Keratinocyte (primary cell): ENCODE measurements around the gene SACS. TPM values are rescaled to one million over a fixed set of nuclear protein-coding genes. Genes with fewer than 3 reads are reported as not detected.
A peak's percentile ranks its signal among the peaks of the same experiment; 100 is the strongest.

ENCODE experiments used
- DNase-seq: peaks from one replicate; pipeline ENCODE4 v3.0.0-alpha.2; 2011; ENCODE audit warnings: low read depth, missing footprints, low spot score
- FAIRE-seq: peaks from 2 replicates; lab custom pipeline; 2011; peaks lifted over from hg19 to GRCh38; lab: Jason Lieb, UNC
- H2AFZ ChIP-seq: 2 replicates; pipeline ENCODE4 v1.6.0; 2012; ENCODE audit warnings: low read length, control low read depth, inconsistent platforms; ENCODE audit not compliant: control insufficient read depth
- H3K27ac ChIP-seq: 2 replicates; pipeline ENCODE4 v1.5.1; 2011; ENCODE audit warnings: low read length; ENCODE audit not compliant: control insufficient read depth, insufficient read depth
- H3K27me3 ChIP-seq: 3 replicates; pipeline ENCODE4 v1.6.0; 2011; ENCODE audit warnings: low read length; ENCODE audit not compliant: control insufficient read depth, insufficient read depth; ENCODE audit errors: extremely low read depth
- H3K36me3 ChIP-seq, 2 experiments: 2 replicates in 1 of 2; 3 replicates in 1 of 2; pipeline ENCODE4 v1.5.1; 2011; ENCODE audit warnings: low read length in 2 of 2, mild to moderate bottlenecking in 1 of 2; ENCODE audit not compliant: control insufficient read depth in 2 of 2, insufficient read depth in 2 of 2; ENCODE audit errors: extremely low read depth in 1 of 2
- H3K4me1 ChIP-seq: 3 replicates; pipeline ENCODE4 v1.5.1; 2011; ENCODE audit warnings: low read length; ENCODE audit not compliant: control insufficient read depth, insufficient read depth; ENCODE audit errors: extremely low read depth
- H3K4me2 ChIP-seq: 3 replicates; pipeline ENCODE4 v1.6.0; 2011; ENCODE audit warnings: low read depth, low read length; ENCODE audit not compliant: control insufficient read depth, insufficient read depth; ENCODE audit errors: extremely low read depth
- H3K4me3 ChIP-seq, 3 experiments: fragments of 200-600 bp in 1 of 3; sonication (generic) in 1 of 3; 2 replicates in 2 of 3; 3 replicates in 1 of 3; pipeline ENCODE4 v1.5.1; 2011 to 2016; ENCODE audit warnings: low read length in 3 of 3, mild to moderate bottlenecking in 3 of 3, control low read depth in 2 of 3, inconsistent platforms in 1 of 3, low read depth in 1 of 3, mixed read lengths in 1 of 3, mixed run types in 1 of 3, moderate library complexity in 1 of 3; ENCODE audit not compliant: control insufficient read depth in 2 of 3, insufficient read depth in 2 of 3; ENCODE audit errors: extremely low read depth in 1 of 3
- H3K79me2 ChIP-seq: 2 replicates; pipeline ENCODE4 v1.6.0; 2012; ENCODE audit warnings: low read length; ENCODE audit not compliant: control insufficient read depth, insufficient read depth
- H3K9ac ChIP-seq: 3 replicates; pipeline ENCODE4 v1.6.0; 2011; ENCODE audit warnings: low read length; ENCODE audit not compliant: control insufficient read depth, insufficient read depth; ENCODE audit errors: extremely low read depth
- H3K9me1 ChIP-seq: 3 replicates; pipeline ENCODE4 v1.6.0; 2011; ENCODE audit warnings: low read length; ENCODE audit not compliant: control insufficient read depth, insufficient read depth; ENCODE audit errors: extremely low read depth
- H3K9me3 ChIP-seq: 2 replicates; pipeline ENCODE4 v1.5.1; 2012; ENCODE audit warnings: low read depth, low read length; ENCODE audit not compliant: control insufficient read depth
- H4K20me1 ChIP-seq: 3 replicates; pipeline ENCODE4 v1.6.0; 2011; ENCODE audit warnings: low read length; ENCODE audit not compliant: control insufficient read depth, insufficient read depth; ENCODE audit errors: extremely low read depth
- EZH2 ChIP-seq: IDR thresholded peaks from one replicate; pipeline ENCODE4 v1.6.1; 2012; ENCODE audit warnings: inconsistent platforms, mild to moderate bottlenecking, low read length, moderate library complexity
- dilution Hi-C: fragments of 300-500 bp; cut with MboI; formaldehyde crosslinking; loops from one replicate; pipeline ENCODE4 v1.7.0; 2020; ENCODE audit warnings: low sequenced_read_pairs; ENCODE audit not compliant: extremely low pct_ligation_motif_present
- polyA plus RNA-seq, 5 experiments: library from polyadenylated mRNA; depleted of rRNA in 3 of 5; stranded (reverse) in 3 of 5; stranded (forward) in 1 of 5; unstranded in 1 of 5; fragments of >200 nt; gene quantifications; 1 replicate in 1 of 5; 2 replicates in 3 of 5; 3 replicates in 1 of 5; pipeline versions ENCODE4 v1.2.1 to v1.2.3, GENCODE V29; 2011 to 2012; ENCODE audit warnings: missing spikeins in 2 of 5, low read depth in 1 of 5, low replicate concordance in 1 of 5
- TF ChIP-seq, protein P1 (sequence below), 3 experiments: IDR thresholded peaks in 1 of 3; conservative IDR thresholded peaks in 1 of 3; optimal IDR thresholded peaks in 1 of 3; 2 replicates in 2 of 3; 3 replicates in 1 of 3; pipeline versions ENCODE3 to v1.5.1; 2011; ENCODE audit warnings: low read length in 3 of 3, mild to moderate bottlenecking in 3 of 3, moderate library complexity in 2 of 3, control low read depth in 1 of 3, inconsistent platforms in 1 of 3; ENCODE audit not compliant: insufficient read depth in 2 of 3; ENCODE audit errors: extremely low read depth in 1 of 3

Gene SACS
- polyA plus RNA-seq, 1 donor (not counting 4 experiments of a cell fraction or from before 2014, with no cell fraction given), result 13.5 TPM

- FAIRE-seq (no peak), DNase-seq (no peak)
- Histone ChIP-seq H3K36me3 (no peaks in the 10 kb centered on the region), H3K27ac (no peak overlapping the region), H3K4me2 (no peak overlapping the region), H4K20me1 (no peaks in the 10 kb centered on the region), H3K9me1 (no peaks in the 10 kb centered on the region), H3K4me1 (peaks cover 11% of the 10 kb centered on the region), H3K9me3 (no peaks in the 10 kb centered on the region), H3K4me3 (no peak overlapping the region), H3K9ac (no peak overlapping the region), H3K79me2 (no peaks in the 10 kb centered on the region), H2AFZ (no peak overlapping the region), H3K27me3 (no peaks in the 10 kb centered on the region)
- dilution Hi-C loops, result no loop called here
- TF ChIP-seq, protein P1, sequence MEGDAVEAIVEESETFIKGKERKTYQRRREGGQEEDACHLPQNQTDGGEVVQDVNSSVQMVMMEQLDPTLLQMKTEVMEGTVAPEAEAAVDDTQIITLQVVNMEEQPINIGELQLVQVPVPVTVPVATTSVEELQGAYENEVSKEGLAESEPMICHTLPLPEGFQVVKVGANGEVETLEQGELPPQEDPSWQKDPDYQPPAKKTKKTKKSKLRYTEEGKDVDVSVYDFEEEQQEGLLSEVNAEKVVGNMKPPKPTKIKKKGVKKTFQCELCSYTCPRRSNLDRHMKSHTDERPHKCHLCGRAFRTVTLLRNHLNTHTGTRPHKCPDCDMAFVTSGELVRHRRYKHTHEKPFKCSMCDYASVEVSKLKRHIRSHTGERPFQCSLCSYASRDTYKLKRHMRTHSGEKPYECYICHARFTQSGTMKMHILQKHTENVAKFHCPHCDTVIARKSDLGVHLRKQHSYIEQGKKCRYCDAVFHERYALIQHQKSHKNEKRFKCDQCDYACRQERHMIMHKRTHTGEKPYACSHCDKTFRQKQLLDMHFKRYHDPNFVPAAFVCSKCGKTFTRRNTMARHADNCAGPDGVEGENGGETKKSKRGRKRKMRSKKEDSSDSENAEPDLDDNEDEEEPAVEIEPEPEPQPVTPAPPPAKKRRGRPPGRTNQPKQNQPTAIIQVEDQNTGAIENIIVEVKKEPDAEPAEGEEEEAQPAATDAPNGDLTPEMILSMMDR (optimal IDR thresholded peaks at IDR 0.05 in 1 of 3, IDR thresholded peaks at IDR 0.05 in 1 of 3, conservative IDR thresholded peaks at IDR 0.05 in 1 of 3; ENCODE audit: extremely low read depth in 1 of 3, insufficient read depth in 2 of 3, low read length in 3 of 3), result no peak
- no peak for TF ChIP-seq EZH2
Measured at GRCh38 chr13:23292586-23292985, 140.9 kb downstream of the SACS start.

DNA sequence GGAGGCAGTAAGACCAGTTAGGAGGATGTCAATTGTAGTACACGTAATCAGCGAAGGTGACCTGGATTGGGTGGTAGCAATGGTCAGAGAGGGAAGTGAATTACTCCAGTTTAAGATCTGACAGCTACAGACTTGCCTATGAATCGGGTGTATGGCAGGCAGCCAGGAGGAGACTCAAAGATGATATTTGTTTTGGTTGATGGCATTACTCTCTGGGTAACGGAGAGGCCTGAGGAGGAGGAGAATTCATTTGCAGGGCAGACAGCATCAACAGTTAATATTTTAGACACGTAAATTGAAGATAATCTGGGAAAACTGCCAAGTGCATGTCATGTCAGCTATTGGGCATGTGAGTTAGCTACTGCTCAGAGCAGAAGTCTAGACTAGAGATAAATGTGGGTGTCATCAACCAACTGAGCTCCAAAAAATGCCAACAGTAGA, 143.6 kb downstream of the SACS start:
- dilution Hi-C loops, result no loop called here
- Histone ChIP-seq H3K9ac (no peak overlapping the region), H3K4me3 (no peak overlapping the region), H4K20me1 (no peaks in the 10 kb centered on the region), H2AFZ (peak overlapping the region; percentile 88), H3K27ac (no peak overlapping the region), H3K36me3 (no peaks in the 10 kb centered on the region), H3K9me3 (no peaks in the 10 kb centered on the region), H3K9me1 (no peaks in the 10 kb centered on the region), H3K4me1 (peaks cover 11% of the 10 kb centered on the region), H3K79me2 (no peaks in the 10 kb centered on the region), H3K27me3 (no peaks in the 10 kb centered on the region), H3K4me2 (peak overlapping the region; percentile 34)
- TF ChIP-seq, protein P1 (optimal IDR thresholded peaks at IDR 0.05 in 1 of 3, IDR thresholded peaks at IDR 0.05 in 1 of 3, conservative IDR thresholded peaks at IDR 0.05 in 1 of 3; ENCODE audit: extremely low read depth in 1 of 3, insufficient read depth in 2 of 3, low read length in 3 of 3), result no peak
- TF ChIP-seq EZH2, result no peak
- peak; percentile 68 for DNase-seq
- peak; percentile 81 for FAIRE-seq
